CD4-positive, alpha-beta T cell treated with Interleukin-17A for 1 hour (primary cell): ENCODE results near the gene KISS1.
"Not testable (repeated sequence)": the region's sequence is repeated elsewhere in the genome, so short reads cannot be mapped to it uniquely, and the experiment has no call there.

Source experiments
- DNase-seq: peaks from one replicate; pipeline ENCODE4 v3.0.0-alpha.2; 2020

KISS1 gene, protein sequence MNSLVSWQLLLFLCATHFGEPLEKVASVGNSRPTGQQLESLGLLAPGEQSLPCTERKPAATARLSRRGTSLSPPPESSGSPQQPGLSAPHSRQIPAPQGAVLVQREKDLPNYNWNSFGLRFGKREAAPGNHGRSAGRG

GRCh38 chr1:204196068-204196795, at the start of gene KISS1:
TSS of gene KISS1 (minus strand) at chr1:204196491. CDS start at chr1:204192876, 3,615 bp downstream.
- DNase-seq, result no peak

GRCh38 chr1:204242920-204243319, 46.6 kb upstream of the KISS1 start:
- DNase-seq, result no peak

- DNase-seq, result no peak
Observed at GRCh38 chr1:204241914-204242313, 45.6 kb upstream of the KISS1 start.

DNA sequence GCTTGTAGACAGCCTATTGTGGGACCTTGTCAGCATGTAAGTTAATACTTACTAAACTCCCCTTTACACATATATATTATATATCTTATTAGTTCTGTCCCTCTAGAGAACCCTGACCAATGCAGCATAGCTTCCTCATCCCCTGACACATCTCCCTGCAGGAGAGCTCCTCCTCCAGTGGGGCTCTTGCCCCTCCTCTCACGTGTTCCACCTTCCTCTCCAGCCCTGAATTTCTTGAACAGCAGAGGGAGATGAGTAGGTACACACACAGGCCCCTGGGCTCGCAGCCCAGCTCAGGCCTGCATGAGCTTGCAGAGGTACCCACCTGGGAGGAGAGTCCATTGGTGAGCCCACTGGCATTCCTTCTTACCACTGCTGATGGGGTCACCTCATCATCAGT, 44.8 kb upstream of the KISS1 start:
- no peak for DNase-seq

GRCh38 chr1:204240233-204240632, 43.9 kb upstream of the KISS1 start:
- DNase-seq, result no peak

DNA sequence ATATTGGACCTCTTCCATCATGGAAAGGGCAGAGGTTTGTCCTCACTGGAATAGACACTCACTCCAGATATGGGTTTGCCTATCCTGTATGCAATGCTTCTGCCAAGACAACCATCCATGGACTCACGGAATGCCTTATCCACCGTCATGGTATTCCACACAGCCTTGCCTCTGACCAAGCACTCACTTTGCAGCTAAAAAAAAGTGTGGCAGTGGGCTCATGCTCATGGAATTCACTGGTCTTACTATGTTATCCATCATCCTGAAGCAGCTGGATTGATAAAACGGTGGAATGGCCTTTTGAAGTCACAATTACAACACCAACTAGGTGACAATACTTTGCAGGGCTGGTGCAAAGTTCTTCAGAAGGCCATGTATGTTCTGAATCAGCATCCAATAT, 43.1 kb upstream of the KISS1 start:
- not testable (repeated sequence) for DNase-seq

DNA sequence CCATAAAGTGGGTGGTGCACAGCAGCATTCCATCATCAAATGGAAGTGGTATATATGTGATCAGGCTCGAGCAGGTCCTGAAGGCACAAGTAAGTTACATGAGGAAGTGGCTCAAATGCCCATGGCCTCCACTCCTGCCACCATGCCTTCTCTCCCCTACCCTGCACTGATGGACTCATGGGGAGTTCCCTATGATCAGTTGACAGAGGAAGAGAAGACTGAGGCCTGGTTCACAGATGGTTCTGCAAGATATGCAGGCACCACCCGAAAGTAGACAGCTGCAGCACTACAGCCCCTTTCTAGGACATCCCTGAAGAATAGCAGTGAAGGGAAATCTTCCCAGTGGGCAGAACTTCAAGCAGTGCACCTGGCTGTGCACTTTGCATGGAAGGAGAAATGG, 42.2 kb upstream of the KISS1 start:
- not testable (repeated sequence) for DNase-seq

- not testable (repeated sequence) for DNase-seq
Observed at GRCh38 chr1:204237515-204237914, 41.2 kb upstream of the KISS1 start.

- no peak for DNase-seq
Observed at GRCh38 chr1:204232526-204232925, 36.2 kb upstream of the KISS1 start.

- no peak for DNase-seq
Observed at GRCh38 chr1:204230211-204230610, 33.9 kb upstream of the KISS1 start.

GRCh38 chr1:204228896-204229295, 32.6 kb upstream of the KISS1 start:
- no peak for DNase-seq

DNA sequence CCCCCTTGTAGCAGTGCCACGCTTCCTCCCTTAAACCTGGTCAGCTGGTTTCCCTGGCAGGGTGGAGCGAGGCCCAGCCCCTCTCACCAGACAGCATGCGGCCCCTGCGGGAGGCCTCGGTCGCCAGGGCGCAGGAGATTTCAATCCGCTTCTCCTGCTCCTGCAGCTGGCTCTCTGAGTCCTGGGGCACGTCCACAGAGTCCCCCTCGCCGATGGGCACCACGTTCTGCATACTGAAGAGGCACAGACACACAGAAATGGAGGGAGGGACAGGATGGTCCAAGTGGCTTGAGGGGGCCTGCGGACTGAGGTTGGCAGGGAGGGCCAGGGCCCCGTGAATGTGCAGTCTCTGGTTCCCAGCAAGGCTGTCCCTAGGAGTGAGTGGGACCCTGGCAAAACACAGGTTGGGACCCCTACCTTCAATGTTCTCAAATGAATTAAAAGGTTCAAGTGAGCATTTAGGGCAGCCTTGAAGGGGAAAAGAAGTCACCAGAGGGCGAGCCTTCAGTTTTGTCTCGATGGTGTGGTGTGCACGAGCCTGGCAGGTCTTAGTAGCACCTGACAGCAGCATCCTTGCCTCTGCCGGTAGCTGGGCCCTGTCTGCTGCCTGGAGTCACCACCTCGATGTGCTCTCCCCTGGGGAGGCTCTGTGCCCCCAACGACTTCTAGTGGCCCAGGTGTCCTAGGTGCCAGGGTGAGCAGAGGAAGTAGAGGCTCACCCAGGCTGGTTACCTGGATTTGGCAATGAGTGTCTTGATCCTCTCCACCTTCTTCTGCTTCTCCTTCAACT, 31.9 kb upstream of the KISS1 start:
- no peak for DNase-seq

DNA sequence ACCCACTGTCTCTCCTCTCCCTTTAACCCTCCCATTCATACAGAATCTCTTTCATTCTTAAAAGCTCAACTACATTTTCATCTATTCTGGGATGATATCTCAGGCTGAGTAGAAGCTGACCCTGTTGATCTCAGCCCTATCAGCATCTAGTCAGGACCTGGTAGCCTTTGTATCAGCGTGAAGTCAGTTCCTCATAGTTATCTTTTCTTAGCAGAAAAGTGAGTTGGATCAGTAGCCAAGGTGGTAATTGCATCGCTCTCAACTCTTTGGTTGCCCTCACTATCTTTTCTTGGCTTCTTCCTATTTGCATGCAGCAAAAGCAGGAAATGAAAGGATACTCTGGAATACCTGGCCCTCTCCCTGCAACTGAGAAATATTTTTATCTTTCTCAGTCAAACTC, 31.1 kb upstream of the KISS1 start:
- no peak for DNase-seq

DNA sequence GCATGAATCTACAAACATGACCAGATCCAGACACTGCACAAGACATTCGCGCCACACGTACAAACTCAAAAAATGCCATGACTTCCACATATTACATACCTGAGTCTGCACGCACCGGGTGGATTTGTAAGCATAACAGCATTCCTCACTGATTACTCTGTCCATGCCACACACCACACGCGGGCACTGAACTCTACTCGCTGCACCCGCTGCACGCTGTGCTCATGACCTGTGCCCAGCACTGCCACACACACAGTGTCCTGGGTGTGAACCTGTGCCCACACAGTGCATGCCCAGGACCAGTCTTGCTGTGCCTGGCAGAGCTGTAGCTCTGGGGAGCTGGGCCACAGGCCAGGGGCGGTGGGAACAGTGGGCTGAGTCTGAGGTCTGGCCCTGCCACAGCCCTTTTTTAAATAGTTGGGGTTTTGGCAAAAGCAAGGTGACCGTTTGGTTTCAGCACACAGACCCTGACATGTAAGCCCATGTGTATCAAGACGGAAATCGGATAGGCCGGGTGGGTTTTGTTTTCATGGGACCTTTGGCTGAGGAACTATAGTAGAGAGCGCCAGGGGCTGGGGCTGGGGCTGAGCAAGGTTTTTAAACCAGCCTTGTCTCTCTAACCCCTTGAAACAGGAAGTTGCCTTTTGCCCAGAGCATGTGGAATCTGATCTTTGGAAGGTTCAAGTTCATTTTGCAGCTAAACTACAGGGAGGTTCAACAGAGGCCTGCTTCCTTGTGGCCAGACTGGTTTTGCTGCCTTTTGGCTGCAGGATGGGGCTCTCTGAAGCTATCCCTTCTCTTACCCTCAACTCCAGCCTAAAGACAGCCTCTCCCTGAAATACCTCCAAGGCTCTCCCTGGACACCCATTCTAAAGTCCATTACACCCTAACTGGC, 29.8 kb upstream of the KISS1 start:
- DNase-seq, result no peak

DNA sequence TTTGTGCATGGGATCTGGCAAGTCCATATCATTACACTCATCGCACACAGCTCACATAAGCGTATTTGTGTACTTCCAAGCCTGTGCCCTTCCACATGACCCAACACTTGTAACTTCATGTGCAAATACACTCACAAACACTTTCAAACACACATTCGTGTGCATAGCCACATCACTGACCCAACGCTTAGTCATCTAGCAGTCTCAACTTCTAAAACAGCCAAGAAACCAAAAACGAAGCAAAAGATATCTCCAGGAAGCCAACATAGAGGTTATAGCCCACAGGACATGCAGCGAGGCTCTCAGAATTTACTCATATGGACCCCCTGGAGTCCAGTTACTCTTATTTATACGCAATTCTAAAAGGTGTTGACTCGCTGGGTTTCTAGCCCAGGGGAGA, 28.4 kb upstream of the KISS1 start:
- DNase-seq, result no peak

GRCh38 chr1:204223129-204223860, 27.0 kb upstream of the KISS1 start:
- DNase-seq, result no peak

DNA sequence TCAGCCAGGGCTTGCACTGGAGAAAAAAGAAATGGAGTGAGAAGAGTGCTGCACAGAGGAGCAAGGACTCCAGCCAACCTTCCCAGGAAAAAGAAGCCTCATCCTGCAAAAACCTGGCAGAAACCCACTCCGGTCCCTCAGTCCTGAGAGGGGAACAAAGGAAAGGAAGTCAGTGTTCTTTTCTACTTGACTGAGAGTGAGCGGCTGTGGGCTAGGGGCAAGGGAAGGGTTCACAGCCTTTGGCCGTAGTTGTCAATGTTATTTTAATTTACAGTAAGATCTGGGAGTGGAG, 26.4 kb upstream of the KISS1 start:
- DNase-seq, result no peak

DNA sequence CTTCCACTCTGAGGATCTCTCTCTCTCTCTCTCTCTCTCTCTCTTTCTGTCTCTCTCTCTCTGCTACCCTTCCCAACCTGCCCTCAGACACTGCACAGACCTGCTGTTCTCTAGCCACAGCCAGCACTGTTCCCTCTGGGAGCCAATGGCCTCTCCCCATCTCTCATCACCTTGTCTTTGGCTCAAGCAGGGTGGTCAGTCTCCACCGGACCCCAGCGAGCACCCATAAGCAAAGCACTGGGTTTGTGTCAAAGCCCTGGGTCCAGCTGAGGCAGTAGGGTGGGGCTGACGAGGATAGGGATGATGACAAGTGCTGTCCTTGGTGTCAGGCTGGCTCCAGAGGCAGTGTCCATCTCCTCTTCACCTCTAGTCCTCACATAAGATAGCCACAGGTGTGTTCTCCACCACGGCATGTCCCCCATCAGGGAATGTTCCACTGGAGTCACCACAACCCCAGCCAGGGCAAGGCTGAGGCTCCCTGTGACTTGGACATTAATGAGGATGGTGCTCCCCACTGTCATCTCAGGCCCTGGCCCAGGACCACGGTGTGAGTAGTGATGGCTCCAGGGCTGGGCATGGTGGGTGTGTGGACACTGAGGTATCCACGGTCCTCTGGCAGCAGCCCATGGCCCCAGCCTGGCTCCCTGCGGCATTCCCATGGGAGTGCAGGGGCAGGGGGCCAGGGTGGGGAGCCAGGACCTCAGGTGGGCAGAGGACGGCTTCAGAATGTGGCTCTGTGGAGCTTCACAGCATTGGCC, 25.9 kb upstream of the KISS1 start:
- no peak for DNase-seq

GRCh38 chr1:204221271-204221670, 25.0 kb upstream of the KISS1 start:
- DNase-seq, result no peak

DNA sequence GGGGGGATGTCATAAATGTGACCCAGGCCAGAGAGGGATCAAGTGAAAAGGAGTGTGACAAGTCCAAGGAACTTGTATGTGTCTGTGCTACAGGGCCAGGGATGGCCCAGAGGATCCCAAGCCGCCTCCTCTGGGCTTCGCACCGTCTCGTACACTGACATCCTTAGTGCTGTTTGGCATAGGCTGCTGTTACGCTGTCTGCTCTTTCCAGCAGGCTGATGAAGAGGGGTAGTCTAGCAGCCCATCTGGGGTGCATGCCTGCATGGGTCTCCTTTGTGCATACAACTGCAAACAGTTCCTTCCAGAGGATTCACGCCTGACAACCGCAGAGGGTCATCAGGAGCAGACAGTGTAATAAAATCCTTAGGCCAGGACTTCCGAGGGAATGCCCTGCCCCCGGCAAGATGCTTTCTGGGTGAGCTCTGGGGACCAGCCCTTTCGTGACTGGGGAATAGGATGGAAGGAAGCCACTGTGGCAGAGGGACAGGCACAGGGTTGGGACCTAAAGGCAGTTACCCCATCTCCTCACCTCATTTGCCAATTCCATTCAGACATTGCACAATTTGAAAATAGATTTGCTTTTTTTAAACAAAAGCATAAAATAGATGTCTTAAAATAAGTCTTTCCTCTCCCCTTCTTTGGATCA, 23.8 kb upstream of the KISS1 start:
- no peak for DNase-seq

GRCh38 chr1:204218552-204218951, 22.3 kb upstream of the KISS1 start:
- no peak for DNase-seq
